Heart right ventricle (tissue), 16 donors: ENCODE results near the gene MYH9. TPM values are rescaled to one million over a fixed set of nuclear protein-coding genes. Genes with fewer than 3 reads are reported as not detected.

Experiments
- ATAC-seq, 8 donors: fragments of 200-7000 bp; cut with Tn5 transposase; one replicate each; pipeline ENCODE4 v1.9.1; 2020; ENCODE audit warnings: mild to moderate bottlenecking in 8 of 8, moderate library complexity in 8 of 8, moderate number of reproducible peaks in 1 of 8
- DNase-seq, 2 donors: peaks; one replicate each; pipeline ENCODE4 v3.0.0-alpha.2; 2020
- H3K27ac ChIP-seq, 10 donors: fragments of 200-600 bp; sonication (generic) in 2 of 10; one replicate each; pipeline versions ENCODE4 v1.5.0 to v1.8.0; 2020 to 2022; ENCODE audit warnings: mild to moderate bottlenecking in 3 of 10
- H3K27me3 ChIP-seq, 7 donors: fragments of 200-600 bp; one replicate each; pipeline ENCODE4 v1.8.0; 2021 to 2022; ENCODE audit warnings: mild to moderate bottlenecking in 2 of 7
- H3K36me3 ChIP-seq, 9 donors: fragments of 200-600 bp; sonication (generic) in 1 of 9; one replicate each; pipeline versions ENCODE4 v1.5.0 to v1.8.0; 2020 to 2022; ENCODE audit warnings: mild to moderate bottlenecking in 2 of 9
- H3K4me1 ChIP-seq, 9 donors: fragments of 200-600 bp; sonication (generic) in 1 of 9; one replicate each; pipeline versions ENCODE4 v1.5.0 to v1.8.0; 2020 to 2022; ENCODE audit warnings: mild to moderate bottlenecking in 4 of 9
- H3K4me3 ChIP-seq, 10 donors: fragments of 200-600 bp; sonication (generic) in 2 of 10; one replicate each; pipeline versions ENCODE4 v1.5.0 to v1.8.0; 2020 to 2022; ENCODE audit warnings: mild to moderate bottlenecking in 7 of 10, moderate library complexity in 2 of 10
- H3K9me3 ChIP-seq, 11 donors: fragments of 200-600 bp in 10 of 11; sonication (generic) in 2 of 11; one replicate each; pipeline versions ENCODE4 v1.5.0 to v1.8.0; 2013 to 2022; ENCODE audit warnings: mild to moderate bottlenecking in 2 of 11, control low read depth in 1 of 11, moderate library complexity in 1 of 11
- WGBS, 2 donors: extraction: QIAGEN DNeasy Blood & Tissue Kit; methylation state at CpG; one replicate each; pipeline ENCODE4 v1.1.7; 2013; ENCODE audit warnings: inconsistent platforms in 1 of 2; 5-methylcytosine and 5-hydroxymethylcytosine counted together
- intact Hi-C, 10 donors: fragments of 100-400 bp; cut with DNase I; formaldehyde crosslinking; loops; one replicate each; pipeline versions ENCODE4 v1.11.1 to v1.14.2; 2022
- polyA plus RNA-seq, 2 donors: library from polyadenylated mRNA; stranded (reverse); fragments of 200-250 nt; gene quantifications; one replicate each; pipeline ENCODE4 v1.2.3, GENCODE V29; 2013
- total RNA-seq, 10 donors: library from RNA; stranded (reverse); fragmentation: NEBNext Ultra II Directional in 3 of 10; extraction: Animal tissue kit (Norgen Biotek cat#: 25700) in 3 of 10; gene quantifications; one replicate each; pipeline versions ENCODE4 v1.2.1 to v1.2.4, GENCODE V29; 2021 to 2023
- TF ChIP-seq, protein P1 (sequence below), 9 donors: fragments of 200-600 bp; sonication (generic) in 2 of 9; IDR thresholded peaks; one replicate each; pipeline versions ENCODE4 v1.5.0 to v1.8.0; 2021 to 2022; ENCODE audit warnings: antibody characterized with exemption in 9 of 9, mild to moderate bottlenecking in 5 of 9, moderate library complexity in 1 of 9
- donor health status: Arrhythmogenic right ventricular cardiomyopathy.
- donor health status: ischemic (EF 13 %, LVEDD 7.1; RV severe dilation, severe dysfunction).
- donor health status: healthy with polysubstance abuse.
- donor health status: DM: no; HTN: yes; CAD: no.
- donor health status: DM: no; HTN: no; CAD: no.
- donor health status: ischemic (EF 25% LVEDD 6.9; RV normal size, moderate dysfunction).
- donor health status: ischemic (EF 25% LVEDD 5.7; RV mildly dilated, moderate dysfunction).
- donor health status: healthy.
- donor health status: DM: yes; HTN: yes; CAD: no.
- donor health status: Ischemic cardiomyopathy.
- donor health status: ischemic (EF 35%, LVEDD 5.7; RV mildly dilated, moderate dysfunction).
- donor health status: nonischemic (EF 11% LVEDD 7.7; RV severe dilation, severe dysfunction).
- donor health status: DM: yes; HTN: yes; CAD: no.
- donor health status: PGD.
- donor health status: ischemic (EF 29% LVEDD 5.4; RV normal size, mild dysfunction).
- donor health status: nonischemic (EF 23%, LVEDD 6.1; RV moderate dilation, normal function).

The MYH9 gene
- total and polyA plus RNA-seq, 12 donors: 132 to 345 (median 189) TPM

DNA sequence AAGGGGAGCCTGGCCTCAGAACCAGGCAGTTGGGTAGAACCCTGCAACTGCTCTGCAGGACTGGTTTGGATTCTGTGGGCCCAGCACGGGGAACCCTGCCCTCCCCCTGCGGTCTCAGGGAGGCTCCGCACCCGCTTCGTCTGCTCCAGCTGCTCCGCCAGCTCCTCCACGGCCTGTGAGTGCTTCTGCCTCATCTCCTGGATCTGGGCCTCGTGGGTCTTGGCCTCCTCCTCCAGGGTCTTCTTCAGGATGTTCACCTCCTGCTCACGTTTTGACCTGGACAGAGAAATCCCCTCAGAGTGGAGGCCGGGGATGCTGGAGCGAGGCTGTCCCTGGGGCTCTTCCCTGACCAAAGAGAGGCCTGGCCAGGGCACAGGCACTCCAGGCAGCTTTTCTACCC lies 93.0 kb downstream of the MYH9 start:
- peaks cover 44 to 98% (median 85%) of the 10 kb centered on the region in 9 donors for H3K36me3 ChIP-seq
- peak overlapping the region in 1 of 10 donors; percentile 15 for H3K27ac ChIP-seq
- no peak for ATAC-seq
- H3K27me3 ChIP-seq: no peaks in the 10 kb centered on the region
- H3K9me3 ChIP-seq: no peaks in the 10 kb centered on the region
- intact Hi-C loops: no loop called here
- no peak overlapping the region for H3K4me3 ChIP-seq
- WGBS, 2 donors: 91 to 93% methylated on average over 11 of the region's 11 CpGs
- DNase-seq: no peak
- no peaks in the 10 kb centered on the region for H3K4me1 ChIP-seq
- TF ChIP-seq, protein P1, sequence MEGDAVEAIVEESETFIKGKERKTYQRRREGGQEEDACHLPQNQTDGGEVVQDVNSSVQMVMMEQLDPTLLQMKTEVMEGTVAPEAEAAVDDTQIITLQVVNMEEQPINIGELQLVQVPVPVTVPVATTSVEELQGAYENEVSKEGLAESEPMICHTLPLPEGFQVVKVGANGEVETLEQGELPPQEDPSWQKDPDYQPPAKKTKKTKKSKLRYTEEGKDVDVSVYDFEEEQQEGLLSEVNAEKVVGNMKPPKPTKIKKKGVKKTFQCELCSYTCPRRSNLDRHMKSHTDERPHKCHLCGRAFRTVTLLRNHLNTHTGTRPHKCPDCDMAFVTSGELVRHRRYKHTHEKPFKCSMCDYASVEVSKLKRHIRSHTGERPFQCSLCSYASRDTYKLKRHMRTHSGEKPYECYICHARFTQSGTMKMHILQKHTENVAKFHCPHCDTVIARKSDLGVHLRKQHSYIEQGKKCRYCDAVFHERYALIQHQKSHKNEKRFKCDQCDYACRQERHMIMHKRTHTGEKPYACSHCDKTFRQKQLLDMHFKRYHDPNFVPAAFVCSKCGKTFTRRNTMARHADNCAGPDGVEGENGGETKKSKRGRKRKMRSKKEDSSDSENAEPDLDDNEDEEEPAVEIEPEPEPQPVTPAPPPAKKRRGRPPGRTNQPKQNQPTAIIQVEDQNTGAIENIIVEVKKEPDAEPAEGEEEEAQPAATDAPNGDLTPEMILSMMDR (IDR thresholded peaks at IDR 0.05): no peak

DNA sequence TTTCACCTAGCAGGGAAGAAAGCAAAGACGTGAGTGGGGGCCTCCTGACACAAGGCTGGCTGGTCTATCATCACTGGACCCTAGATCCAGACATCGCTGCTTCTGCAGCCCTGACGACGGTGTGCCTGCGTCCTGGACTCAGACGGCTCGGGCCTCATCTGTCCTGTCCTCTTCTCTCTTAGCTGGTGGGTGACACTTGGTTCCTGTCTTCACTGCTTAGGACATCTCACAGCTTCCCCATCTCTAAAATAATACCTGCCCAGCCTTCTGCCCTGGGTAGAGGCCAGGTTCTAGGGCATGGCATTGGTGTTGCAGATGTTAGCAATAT lies 93.5 kb downstream of the MYH9 start:
- DNase-seq: no peak
- H3K36me3 ChIP-seq: peaks cover 42 to 98% (median 85%) of the 10 kb centered on the region in 9 donors

DNA sequence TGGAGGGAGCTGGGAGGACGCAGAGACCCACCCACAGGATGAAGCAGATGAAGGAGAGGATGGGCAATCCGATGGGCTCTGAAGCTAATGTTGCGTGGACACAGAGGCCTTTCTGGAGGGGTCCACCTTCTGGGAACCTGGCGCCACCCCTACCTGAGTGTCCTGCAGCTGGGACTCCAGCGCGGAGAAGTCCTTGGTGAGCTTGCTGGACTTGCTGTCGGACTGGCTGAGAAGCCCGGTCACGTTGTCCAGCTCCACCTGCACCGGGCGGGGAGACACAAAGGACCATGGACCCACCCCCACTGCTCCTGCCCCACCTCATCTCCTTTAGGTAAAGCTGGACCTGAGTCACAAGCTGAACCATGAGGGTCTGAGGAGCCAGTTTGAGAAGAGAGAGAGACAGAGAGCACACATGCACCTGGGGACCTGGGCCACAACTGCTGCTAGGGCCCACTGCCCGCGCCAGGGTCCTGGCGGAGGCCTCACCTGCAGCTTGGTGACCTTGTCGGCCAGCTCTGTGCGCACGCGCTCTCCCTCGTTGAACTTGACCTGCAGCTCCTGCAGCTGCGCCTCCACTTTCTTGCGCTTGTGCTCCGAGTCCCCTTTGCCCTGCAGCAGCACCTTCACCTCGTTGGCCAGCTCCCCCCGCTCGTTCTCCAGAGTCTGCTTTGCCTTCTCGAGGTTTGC lies 94.0 kb downstream of the MYH9 start:
- H3K4me1 ChIP-seq: no peaks in the 10 kb centered on the region
- no peak for ATAC-seq
- H3K27me3 ChIP-seq: no peaks in the 10 kb centered on the region
- intact Hi-C loops: no loop called here
- DNase-seq: no peak
- H3K36me3 ChIP-seq: peaks cover 44 to 98% (median 85%) of the 10 kb centered on the region in 9 donors
- H3K27ac ChIP-seq: no peak overlapping the region
- H3K9me3 ChIP-seq: no peaks in the 10 kb centered on the region
- no peak overlapping the region for H3K4me3 ChIP-seq
- WGBS, 2 donors: 91 to 92% methylated on average over 26 of the region's 26 CpGs
- TF ChIP-seq, protein P1 (IDR thresholded peaks at IDR 0.05): no peak

More for the DNA sequence above, 93.5 kb downstream of the MYH9 start:
- WGBS, 2 donors: 90 to 95% methylated on average over 7 of the region's 7 CpGs
- no peak overlapping the region for H3K4me3 ChIP-seq
- intact Hi-C loops: no loop called here
- no peaks in the 10 kb centered on the region for H3K27me3 ChIP-seq
- TF ChIP-seq, protein P1 (IDR thresholded peaks at IDR 0.05): no peak
- H3K4me1 ChIP-seq: no peaks in the 10 kb centered on the region
- no peak overlapping the region for H3K27ac ChIP-seq
- H3K9me3 ChIP-seq: no peaks in the 10 kb centered on the region
- ATAC-seq: no peak

DNA sequence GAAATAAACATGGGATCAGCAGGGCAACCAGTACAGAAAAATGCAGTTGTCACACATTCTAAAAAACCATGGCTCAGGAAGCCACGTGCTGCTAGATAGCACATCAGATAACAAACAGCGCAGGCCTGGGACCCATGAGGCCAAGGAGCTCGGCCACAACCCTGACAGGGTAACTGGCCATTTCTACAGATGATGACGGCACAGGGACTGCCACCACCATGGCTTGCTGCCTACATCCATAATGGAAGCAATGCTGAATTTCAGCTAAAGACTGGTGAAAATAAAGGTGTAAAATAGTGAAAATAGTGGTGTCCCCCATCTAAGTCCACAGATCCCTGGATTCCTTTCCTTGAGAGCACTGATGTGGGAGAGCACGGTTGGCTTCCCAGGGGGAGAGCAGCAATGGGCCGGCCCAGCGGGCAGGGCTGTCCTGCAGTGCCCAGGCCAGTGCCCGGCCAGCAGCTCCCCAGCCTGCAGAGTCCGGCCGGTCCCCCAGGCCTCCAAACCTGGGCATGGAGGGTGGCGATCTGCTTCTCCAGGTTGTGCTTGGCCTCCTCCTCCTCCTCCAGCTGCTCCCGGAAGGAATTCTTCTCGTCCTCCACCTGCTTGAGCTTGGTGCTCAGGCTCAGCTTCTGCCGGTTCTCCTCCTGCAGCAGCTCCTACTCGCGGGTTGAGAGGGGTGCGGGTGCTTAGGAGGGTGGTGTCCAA lies 94.8 kb downstream of the MYH9 start:
- 90 to 93% methylated on average over 17 of the region's 17 CpGs for WGBS, 2 donors
- DNase-seq (no peak), ATAC-seq (peak in 1 of 8 donors; percentile 22)
- TF ChIP-seq, protein P1 (IDR thresholded peaks at IDR 0.05): no peak
- H3K36me3 ChIP-seq: peaks cover 44 to 98% (median 85%) of the 10 kb centered on the region in 9 donors
- H3K4me1 ChIP-seq: no peaks in the 10 kb centered on the region
- no peak overlapping the region for H3K4me3 ChIP-seq
- no peaks in the 10 kb centered on the region for H3K27me3 ChIP-seq
- H3K27ac ChIP-seq: no peak overlapping the region
- intact Hi-C loops: no loop called here
- no peaks in the 10 kb centered on the region for H3K9me3 ChIP-seq
